ENCODE data around the gene PCDHGB4. TPM values are rescaled to one million over a fixed set of nuclear protein-coding genes. Genes with fewer than 3 reads are reported as not detected.
"Not testable (repeated sequence)": the region's sequence is repeated elsewhere in the genome, so short reads cannot be mapped to it uniquely, and the experiment has no call there.

PCDHGB4 gene
- total RNA-seq, 3 donors from 2014 or later, result 0.65 to 5.3 (median 1.2) TPM

GRCh38 chr5:141407790-141408505, 20.4 kb downstream of the PCDHGB4 start, which contains the start of gene PCDHGB6:
TSS of gene PCDHGB6 (plus strand) at chr5:141408021. CDS start at chr5:141408203, 182 bp downstream.
- ATAC-seq (peak; percentile 86), DNase-seq (peak; percentile 48 to 58 (median 57))
- H3K4me1 ChIP-seq (ENCODE audit: low read depth); H3K4me3 ChIP-seq; H3K36me3 ChIP-seq (ENCODE audit: low read depth); intact Hi-C loops (cut with DNase I, micrococcal nuclease): not testable (repeated sequence)
- TF ChIP-seq CTCF (IDR thresholded peaks at IDR 0.05), result peak; percentile 22
- H3K9me3 ChIP-seq, result peaks cover 92% of the 10 kb centered on the region

DNA sequence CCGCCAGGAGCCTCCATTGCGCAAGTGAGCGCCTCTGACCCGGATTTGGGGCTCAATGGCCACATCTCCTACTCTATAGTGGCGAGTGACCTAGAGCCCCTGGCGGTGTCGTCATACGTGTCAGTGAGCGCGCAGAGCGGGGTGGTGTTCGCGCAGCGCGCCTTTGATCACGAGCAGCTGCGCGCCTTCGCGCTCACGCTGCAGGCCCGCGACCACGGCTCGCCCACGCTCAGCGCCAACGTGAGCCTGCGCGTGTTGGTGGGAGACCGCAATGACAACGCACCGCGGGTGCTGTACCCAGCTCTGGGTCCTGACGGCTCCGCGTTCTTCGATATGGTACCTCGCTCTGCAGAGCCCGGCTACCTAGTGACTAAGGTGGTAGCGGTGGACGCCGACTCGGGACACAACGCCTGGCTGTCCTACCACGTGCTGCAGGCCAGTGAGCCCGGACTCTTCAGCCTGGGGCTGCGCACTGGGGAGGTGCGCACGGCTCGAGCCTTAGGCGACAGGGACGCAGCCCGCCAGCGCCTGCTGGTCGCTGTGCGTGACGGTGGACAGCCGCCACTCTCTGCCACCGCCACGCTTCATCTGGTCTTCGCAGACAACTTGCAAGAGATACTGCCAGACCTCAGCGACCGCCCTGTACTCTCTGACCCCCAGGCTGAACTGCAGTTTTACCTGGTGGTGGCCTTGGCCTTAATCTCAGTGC, 22.3 kb downstream of the PCDHGB4 start:
- Histone ChIP-seq H3K9me3 (peaks cover 92% of the 10 kb centered on the region), H3K36me3 (ENCODE audit: low read depth) (no peaks in the 10 kb centered on the region), H3K4me1 (ENCODE audit: low read depth) (no peaks in the 10 kb centered on the region), H3K4me3 (no peak overlapping the region)
- no peak for ATAC-seq
- DNase-seq, result peak in 1 of 3 donors; percentile 36
- intact Hi-C loops (cut with DNase I, micrococcal nuclease), result no loop called here
- TF ChIP-seq CTCF (IDR thresholded peaks at IDR 0.05), result no peak

DNA sequence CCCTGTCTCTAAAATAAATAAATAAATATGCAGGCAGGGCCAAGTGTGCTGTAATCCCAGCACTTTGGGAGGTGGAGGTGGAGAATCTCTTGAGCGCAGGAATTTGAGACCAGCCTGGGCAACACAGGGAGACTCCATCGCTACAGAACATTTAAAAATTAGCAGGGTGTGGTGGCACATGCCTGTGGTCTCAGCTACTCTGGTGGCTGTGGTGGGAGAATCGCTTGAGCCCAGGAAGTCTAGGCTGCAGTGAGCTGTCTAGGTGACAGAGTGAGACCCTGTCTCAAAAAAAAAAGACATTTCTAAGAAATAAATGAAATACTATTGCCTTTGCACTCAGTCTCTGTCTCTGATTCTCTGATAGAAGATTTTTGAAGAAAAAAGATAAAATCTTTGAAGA, 24.1 kb downstream of the PCDHGB4 start:
- no peak for TF ChIP-seq CTCF (IDR thresholded peaks at IDR 0.05)
- Histone ChIP-seq H3K36me3 (ENCODE audit: low read depth) (no peaks in the 10 kb centered on the region), H3K4me3 (no peak overlapping the region), H3K4me1 (ENCODE audit: low read depth) (no peaks in the 10 kb centered on the region), H3K9me3 (peaks cover 91% of the 10 kb centered on the region)
- intact Hi-C loops (cut with DNase I, micrococcal nuclease), result no loop called here
- no peak for DNase-seq
- no peak for ATAC-seq

DNA sequence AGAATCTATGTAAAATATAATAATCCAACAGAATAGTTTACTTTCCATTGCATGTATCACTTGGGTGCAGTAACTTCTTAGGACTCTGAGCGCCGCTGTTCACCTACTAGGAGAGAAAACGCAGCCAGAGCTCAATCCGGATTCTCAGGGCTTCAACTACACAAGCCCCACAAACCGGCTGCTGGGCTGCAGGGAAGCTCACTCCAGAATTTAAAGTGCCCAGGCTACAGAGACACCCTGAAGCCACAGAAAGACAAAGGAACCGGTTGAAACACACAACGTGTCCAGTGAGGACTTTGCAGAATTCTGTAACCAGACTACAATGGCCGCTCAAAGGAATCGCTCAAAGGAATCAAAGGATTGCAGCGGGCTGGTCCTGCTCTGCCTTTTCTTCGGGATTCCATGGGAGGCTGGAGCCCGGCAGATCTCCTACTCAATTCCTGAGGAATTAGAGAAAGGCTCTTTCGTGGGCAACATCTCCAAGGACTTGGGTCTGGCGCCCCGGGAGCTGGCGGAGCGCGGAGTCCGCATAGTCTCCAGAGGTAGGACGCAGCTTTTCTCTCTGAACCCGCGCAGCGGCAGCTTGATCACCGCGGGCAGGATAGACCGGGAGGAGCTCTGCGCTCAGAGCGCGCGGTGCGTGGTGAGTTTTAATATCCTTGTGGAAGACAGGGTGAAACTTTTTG, 25.5 kb downstream of the PCDHGB4 start, which contains the start of gene PCDHGA10:
TSS of gene PCDHGA10 (plus strand) at position 134 of the 686 bp plus-strand sequence. CDS start at position 323, 189 bp downstream.
- TF ChIP-seq CTCF (IDR thresholded peaks at IDR 0.05), result no peak
- H3K36me3 ChIP-seq (ENCODE audit: low read depth), result no peaks in the 10 kb centered on the region
- intact Hi-C loops (cut with DNase I, micrococcal nuclease), result no loop called here
- peaks cover 92% of the 10 kb centered on the region for H3K9me3 ChIP-seq
- DNase-seq (peak; percentile 41 to 72 (median 59)), ATAC-seq (peak; percentile 84)
- no peak within 1 kb of the TSS for H3K4me3 ChIP-seq
- H3K4me1 ChIP-seq (ENCODE audit: low read depth), result no peaks in the 10 kb centered on the region

GRCh38 chr5:141413540-141414069, 26.1 kb downstream of the PCDHGB4 start:
- intact Hi-C loops (cut with DNase I, micrococcal nuclease), result no loop called here
- Histone ChIP-seq H3K4me3 (no peak overlapping the region), H3K4me1 (ENCODE audit: low read depth) (no peaks in the 10 kb centered on the region), H3K9me3 (peaks cover 93% of the 10 kb centered on the region), H3K36me3 (ENCODE audit: low read depth) (no peaks in the 10 kb centered on the region)
- TF ChIP-seq CTCF (IDR thresholded peaks at IDR 0.05), result no peak
- ATAC-seq (peak; percentile 28), DNase-seq (peak in 1 of 3 donors; percentile 27)

- intact Hi-C loops (cut with DNase I, micrococcal nuclease); H3K4me1 ChIP-seq (ENCODE audit: low read depth); ATAC-seq; H3K36me3 ChIP-seq (ENCODE audit: low read depth); H3K4me3 ChIP-seq: not testable (repeated sequence)
- DNase-seq, result peak in 1 of 3 donors; percentile 19
- peaks cover 93% of the 10 kb centered on the region for H3K9me3 ChIP-seq
Measured at GRCh38 chr5:141414548-141415274, 27.2 kb downstream of the PCDHGB4 start.

DNA sequence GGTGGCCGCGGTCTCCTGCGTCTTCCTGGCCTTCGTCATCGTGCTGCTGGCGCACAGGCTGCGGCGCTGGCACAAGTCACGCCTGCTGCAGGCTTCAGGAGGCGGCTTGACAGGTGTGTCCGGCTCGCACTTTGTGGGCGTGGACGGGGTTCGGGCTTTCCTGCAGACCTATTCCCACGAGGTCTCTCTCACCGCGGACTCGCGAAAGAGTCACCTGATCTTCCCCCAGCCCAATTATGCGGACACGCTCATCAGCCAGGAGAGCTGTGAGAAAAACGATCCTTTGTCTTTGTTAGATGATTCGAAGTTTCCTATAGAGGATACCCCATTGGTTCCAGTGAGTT, 27.7 kb downstream of the PCDHGB4 start:
- ATAC-seq; intact Hi-C loops (cut with DNase I, micrococcal nuclease): not testable (repeated sequence)
- peaks cover 93% of the 10 kb centered on the region for H3K9me3 ChIP-seq

More for the DNA sequence above, 27.7 kb downstream of the PCDHGB4 start:
- not testable (repeated sequence) for H3K36me3 ChIP-seq (ENCODE audit: low read depth); H3K4me1 ChIP-seq (ENCODE audit: low read depth); H3K4me3 ChIP-seq
- DNase-seq, result peak in 1 of 3 donors; percentile 41
